ENCODE measurements around the gene ADCY7. TPM values are rescaled to one million over a fixed set of nuclear protein-coding genes. Genes with fewer than 3 reads are reported as not detected.

ADCY7 gene
- total RNA-seq, 1 experiment from 2014 or later = 10.5 TPM

DNA sequence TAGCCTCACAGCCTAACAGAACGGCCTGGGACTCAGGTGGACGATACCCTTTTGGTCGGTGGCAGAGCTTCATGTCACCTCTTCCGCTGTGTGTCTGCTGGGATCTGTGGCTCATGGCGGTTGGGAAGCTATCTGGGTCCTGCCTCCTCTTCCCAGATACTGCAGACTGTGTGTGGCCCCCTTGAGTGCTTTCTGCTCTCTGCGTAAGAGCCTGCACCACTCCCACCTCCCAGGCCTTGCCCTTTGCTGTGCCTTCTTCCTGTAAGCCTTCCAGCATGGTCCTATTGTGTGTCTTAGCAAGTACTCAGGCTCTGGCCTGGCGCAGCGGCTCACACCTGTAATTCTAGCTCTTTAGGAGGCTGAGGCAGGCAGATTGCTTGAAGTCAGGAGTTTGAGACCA is 17.5 kb upstream of the ADCY7 start:
- DNase-seq (ENCODE audit: low read depth) = no peak

DNA sequence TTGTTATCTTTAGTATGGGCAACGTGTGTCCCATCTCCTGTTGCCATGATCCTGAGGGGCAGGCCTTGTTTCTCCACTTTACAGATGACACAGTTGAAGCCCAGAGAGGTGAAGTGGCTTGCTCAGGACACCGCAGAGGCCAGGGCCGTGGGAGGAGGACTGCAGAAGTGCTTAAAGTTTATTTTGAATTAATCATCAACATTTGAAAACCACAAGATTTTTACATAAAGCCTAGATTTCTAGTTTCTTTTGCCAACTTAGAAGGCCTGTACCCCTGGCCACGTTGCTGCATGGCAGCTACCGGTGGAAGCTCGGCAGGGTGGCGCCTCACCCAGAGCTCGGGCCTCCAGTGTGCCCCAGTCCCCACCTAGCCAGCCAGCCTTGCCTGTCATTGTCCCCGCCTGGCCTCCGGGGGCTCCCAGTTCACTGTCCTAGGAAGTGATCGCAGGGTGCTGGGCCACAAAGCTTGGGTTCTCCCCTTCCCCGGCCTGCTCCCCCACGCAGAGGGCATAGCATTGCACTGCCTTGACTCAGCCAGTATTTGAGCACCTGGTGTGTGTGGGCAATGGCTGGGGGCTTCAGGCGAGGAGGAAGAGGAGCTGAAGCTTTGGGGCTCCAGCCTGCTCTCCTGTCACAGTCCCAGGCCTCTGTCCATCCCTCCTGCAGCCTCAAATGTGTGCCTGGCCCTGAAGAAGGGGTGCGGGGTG is 14.8 kb upstream of the ADCY7 start:
- DNase-seq (ENCODE audit: low read depth) = peak; percentile 96

GRCh38 chr16:50252082-50252611 is 14.2 kb upstream of the ADCY7 start:
- no peak for DNase-seq (ENCODE audit: low read depth)

DNA sequence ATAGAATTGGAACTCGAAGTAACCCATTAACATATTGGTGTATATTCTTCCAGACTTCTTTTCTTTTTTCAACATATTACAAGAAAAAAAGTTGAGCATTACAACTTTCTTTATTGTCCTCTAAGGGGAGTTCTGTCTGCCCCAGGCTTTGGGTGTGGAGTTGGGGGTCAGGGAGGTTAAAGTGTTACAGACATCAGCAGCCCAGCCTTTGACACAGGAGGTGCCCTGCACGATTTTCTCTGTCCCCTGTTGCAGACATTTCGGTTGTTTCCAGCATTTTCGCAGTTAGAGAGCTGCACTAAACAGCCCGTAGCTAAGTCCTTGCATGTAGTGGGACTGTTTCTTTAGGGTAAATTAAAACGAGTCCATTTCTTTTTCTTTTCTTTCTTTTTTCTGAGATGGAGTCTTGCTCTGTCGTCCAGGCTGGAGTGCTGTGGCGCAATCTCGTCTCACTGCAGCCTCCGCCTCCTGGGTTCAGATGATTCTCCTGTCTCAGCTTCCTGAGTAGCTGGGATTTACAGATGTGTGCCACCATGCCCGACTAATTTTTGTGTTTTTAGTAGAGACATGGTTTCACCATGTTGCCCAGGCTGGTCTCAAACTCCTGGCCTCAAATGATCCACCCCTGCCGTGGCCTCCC is 13.4 kb upstream of the ADCY7 start:
- DNase-seq (ENCODE audit: low read depth) = no peak

DNA sequence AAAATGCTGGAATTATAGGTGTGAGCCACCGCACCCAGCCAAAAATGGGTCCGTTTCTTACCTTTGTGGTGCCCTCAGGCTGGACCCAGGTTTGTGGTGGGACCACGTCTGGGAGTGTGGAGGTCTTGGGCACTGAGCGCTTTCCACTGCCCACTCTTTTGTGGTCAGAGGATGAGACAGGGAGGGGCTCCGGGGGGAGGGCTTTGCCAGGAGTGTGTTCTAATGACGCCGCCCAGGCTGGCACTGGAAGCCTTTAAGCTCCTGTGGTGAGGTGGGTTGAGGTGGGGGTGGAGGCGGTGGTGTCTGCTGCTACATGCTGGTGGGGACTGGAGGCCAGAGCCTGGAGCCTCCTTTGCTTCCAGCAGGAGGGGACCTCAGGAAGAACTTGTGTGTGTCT is 12.8 kb upstream of the ADCY7 start:
- DNase-seq (ENCODE audit: low read depth) = no peak

- DNase-seq (ENCODE audit: low read depth) = no peak
Observed at GRCh38 chr16:50254072-50254471, 12.3 kb upstream of the ADCY7 start.

DNA sequence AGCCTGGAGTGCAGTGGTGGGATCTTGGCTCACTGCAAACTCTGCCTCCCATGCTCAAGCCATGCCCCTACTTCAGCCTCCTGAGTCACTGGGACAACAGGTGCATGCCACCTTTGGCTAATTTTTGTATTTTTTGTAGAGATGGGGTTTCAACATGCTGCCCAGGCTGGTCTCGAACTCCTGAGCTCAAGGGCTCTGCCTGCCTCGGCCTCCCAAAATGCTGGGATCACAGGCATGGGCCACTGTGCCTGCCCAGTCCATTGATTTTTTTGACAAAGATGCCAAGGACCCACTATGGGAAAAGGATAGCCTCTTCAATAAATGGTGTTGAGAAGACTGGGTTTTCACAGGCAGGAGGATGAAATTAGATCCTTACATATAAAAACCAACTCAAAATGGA is 10.8 kb upstream of the ADCY7 start:
- no peak for DNase-seq (ENCODE audit: low read depth)

GRCh38 chr16:50256604-50257003 is 9.7 kb upstream of the ADCY7 start:
- no peak for DNase-seq (ENCODE audit: low read depth)

DNA sequence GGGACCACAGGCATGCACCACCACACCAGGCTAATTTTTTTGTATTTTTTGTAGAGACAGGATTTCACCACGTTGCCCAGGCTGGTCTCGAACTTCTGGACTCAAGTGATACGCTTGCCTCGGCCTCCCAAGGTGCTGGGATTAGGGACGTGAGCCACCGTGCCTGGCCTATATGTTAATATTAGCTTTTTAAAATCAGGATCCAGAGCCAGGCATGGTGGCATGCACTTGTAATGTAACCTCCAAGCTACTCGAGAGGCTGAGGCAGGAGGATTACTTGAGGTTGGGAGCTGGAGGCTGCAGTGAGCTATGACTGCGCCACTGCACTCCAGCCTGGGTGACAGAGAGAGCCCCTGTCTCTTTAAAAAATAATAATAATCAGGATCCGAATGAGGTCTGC is 8.5 kb upstream of the ADCY7 start:
- DNase-seq (ENCODE audit: low read depth) = no peak

DNA sequence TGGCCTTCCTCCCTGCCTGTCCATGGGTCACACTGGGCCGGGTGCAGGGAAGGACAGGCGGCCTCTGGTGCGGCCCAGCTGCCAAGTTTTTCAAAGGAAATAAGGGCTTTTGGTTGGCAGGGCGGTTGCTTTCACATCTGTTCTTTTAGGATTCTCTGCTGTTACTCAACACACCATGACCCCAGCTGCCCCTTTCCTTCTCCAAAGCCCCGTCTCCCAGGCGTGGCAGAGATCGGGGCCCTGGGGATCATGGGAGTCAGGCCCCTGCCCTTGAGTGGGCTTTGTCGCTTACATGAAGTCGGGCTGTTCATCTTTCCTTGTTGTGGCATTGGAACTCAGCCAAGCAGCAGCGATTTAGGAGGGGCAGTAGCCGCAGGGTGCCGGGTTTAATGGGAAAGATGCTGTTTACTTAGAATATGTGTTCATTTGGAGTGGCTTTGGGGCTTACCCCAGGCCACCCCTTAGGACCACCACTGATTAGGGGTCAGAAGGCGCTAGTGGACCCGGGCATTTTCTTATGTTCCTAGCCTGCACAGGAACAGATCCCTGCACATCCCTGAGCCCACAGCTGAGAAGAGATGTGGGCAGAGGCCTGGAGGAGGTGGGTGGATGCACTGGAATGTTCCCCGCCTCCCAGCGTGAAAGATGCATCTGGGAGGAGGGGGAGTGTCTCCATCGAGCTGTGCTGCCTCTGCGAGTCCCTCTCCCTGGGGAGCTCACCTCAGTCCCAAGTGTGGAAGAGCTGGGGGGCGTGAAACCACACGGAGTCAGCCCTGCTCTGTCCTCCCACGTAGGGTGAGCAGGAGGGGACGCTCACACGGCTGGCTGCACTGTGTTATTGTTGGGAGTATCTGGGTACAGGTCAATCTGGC is 6.8 kb upstream of the ADCY7 start:
- DNase-seq (ENCODE audit: low read depth) = no peak

GRCh38 chr16:50260206-50261159 is 5.9 kb upstream of the ADCY7 start:
- DNase-seq (ENCODE audit: low read depth) = no peak

- DNase-seq (ENCODE audit: low read depth) = no peak
Observed at GRCh38 chr16:50261160-50261706, 5.1 kb upstream of the ADCY7 start.

DNA sequence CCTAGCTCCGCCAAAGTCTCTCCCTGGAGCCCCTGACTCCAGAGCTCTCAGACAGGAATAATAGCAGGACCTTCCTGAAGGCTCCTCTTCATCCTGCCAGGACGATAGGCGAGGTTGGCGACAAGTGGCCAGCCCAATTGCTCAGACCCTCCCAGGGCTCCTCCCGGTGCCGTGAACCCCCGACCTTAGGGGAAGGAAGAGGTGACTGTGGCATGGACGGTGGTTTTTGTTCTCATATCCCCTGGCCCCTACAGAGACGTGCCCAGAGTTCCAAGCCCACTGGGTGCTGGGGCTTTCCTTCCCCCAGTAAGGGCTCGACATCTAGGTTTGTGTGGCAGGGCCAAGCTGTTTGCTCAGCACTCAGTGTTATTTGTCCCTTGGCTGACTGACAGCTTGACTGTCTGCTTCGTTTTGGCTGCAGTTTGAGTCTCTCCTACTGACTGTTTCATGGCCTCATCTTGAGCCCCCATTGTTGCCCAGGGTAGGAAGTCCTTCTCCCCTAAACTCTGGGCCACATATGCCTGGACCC is 4.6 kb upstream of the ADCY7 start:
- no peak for DNase-seq (ENCODE audit: low read depth)

DNA sequence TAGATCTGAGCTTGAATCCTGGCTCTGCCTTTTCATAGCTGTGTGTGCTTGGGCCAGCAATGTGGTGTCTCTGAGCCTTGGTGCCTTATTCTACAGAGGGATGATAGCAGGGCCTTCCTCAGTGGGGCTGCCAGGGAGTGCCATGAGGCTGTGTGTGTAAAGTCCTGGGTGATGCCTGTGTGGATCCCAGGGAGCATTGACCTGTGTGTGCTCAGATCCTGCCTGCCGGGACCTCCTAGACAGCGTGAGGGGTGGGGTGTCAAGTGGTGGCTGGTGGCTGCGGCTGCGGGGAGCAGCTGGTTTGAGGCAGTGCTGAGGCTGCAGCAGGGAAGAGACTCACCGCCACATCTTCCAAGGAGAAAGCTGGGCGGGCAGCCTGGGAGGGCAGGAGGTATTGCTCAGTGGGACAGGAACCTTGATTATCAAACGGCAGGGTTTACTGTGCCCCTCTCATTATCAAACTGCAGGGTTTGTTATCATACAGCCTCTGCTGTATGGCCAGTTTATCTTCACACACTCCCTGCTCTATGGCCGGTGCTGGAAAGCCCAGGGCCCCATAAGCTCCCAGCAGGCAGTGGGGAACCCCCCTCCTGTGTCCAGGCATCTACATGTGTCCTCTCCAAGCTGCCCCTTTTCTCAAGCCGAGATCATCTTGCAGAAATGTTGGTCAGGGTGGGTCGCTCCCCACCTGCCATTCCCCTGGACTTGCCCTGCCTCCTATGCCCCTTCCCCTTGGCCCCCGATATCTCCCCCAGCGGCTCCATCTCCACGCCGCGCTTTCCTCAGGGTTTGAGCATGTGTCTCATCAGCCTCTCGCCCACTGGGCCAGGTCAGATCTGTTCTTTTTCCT is 3.1 kb upstream of the ADCY7 start:
- no peak for DNase-seq (ENCODE audit: low read depth)

- DNase-seq (ENCODE audit: low read depth) = peak; percentile 54
Observed at GRCh38 chr16:50263940-50264929, 2.1 kb upstream of the ADCY7 start.

- peak; percentile 38 for DNase-seq (ENCODE audit: low read depth)
Observed at GRCh38 chr16:50265260-50265659, 1.1 kb upstream of the ADCY7 start.

DNA sequence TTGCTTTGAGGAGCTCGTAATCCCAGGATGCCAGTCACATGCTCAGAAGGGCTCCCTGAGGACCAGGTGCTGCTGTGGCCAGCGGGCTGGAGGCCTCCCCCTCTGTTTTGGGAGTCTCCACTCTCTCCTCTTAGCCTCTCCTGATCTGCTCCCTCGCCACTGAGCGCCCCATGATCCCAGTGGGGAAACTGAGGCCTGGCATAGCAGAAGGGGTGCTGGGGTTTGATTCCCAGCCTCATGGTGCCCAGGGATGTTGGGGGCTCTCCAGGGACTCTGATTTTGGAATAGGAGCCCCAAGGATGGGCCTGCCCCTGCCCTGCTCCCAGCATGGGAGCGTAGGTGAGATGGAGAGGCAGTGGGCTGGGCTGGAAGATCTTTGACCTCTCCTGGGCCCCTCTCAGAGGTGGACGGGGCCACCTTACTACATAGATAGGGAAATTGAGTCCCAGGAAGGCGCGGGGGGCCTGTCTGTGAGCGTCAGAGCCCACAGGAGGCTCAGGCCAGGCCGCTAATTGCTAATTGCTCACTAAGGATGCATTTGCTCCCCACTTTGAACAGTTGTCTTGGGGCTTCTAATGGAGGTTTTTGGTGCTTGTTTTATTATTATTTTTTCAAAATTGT is 525 bp upstream of the ADCY7 start:
- no peak for DNase-seq (ENCODE audit: low read depth)

- DNase-seq (ENCODE audit: low read depth) = no peak
Observed at GRCh38 chr16:50267151-50267631, 840 bp downstream of the ADCY7 start.
